HG03175 (cell line): ENCODE measurements around the gene RYR2.

Experiments used
- ATAC-seq: cut with Tn5 transposase; IDR thresholded peaks from one replicate; pipeline ENCODE4 v1.9.1; 2021; ENCODE audit warnings: mild to moderate bottlenecking, moderate library complexity; ENCODE audit not compliant: unreplicated experiment

Gene RYR2

GRCh38 chr1:237416924-237417655, 375.1 kb downstream of the RYR2 start:
- no peak for ATAC-seq

- ATAC-seq: no peak
These were observed 386.8 kb downstream of the RYR2 start for GRCh38 chr1:237428809-237429208.

DNA sequence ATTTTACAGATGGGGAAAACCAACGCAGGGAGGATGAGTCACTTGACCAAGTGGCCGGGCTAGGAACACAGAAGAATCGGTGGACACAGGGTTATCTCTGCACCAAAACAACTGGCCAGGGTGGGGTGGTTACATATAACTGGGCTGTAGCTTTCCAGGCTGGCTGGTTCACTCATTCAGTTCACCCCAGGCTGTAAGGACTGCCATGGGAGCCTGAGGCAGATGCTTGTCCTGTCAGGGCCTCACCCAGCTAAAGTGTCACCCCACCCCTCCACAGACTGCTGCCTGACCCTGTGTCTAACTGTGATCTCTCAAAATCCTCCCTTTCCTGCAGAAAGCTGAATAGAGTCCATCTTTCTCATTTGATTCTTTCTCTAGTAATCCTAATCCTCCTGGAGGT, 387.3 kb downstream of the RYR2 start:
- no peak for ATAC-seq

DNA sequence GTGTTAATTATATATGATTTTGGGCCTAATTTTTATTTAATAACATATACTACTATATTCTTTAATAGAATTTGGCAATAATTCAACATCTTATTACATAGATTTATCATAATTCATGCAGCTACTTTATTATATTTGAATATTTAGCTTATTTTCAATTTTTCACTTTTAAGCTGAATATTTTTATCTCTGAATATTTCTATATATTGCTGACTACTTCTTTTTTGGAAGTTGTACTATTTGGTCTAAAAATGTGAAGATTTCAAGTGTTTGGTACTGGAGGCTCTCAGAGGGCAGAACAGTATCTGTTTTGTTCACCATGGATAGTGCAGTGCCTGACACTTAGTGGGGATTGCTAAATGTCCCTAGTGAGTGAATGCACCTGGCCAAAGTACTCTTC, 389.5 kb downstream of the RYR2 start:
- no peak for ATAC-seq

DNA sequence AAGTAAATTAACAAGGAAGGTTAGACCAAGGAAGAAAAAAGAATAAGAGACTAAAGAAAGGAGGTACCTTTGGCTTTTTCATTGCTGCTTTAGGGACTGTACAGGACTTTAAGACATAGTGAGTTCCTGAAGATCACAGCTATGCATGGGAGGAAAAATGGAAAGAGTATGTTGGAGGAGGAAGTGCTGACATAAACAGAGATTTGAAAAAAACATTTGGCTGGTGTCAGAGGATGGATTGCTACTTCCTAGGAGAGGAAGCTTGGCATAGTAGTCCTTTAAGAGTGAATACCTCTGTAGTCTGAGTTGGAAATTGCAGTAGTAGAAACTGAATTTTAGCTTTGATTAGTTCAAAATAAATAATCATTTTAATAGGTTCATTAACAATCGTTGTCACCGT, 398.4 kb downstream of the RYR2 start:
- no peak for ATAC-seq

- ATAC-seq: peak; percentile 60
These were observed 402.3 kb downstream of the RYR2 start for GRCh38 chr1:237444120-237444790.

- ATAC-seq: no peak
These were observed 406.1 kb downstream of the RYR2 start for GRCh38 chr1:237448042-237448441.

GRCh38 chr1:237457573-237457972, 415.6 kb downstream of the RYR2 start:
- no peak for ATAC-seq

GRCh38 chr1:237467320-237467719, 425.3 kb downstream of the RYR2 start:
- ATAC-seq: no peak

GRCh38 chr1:237470712-237471338, 428.8 kb downstream of the RYR2 start:
- ATAC-seq: no peak

DNA sequence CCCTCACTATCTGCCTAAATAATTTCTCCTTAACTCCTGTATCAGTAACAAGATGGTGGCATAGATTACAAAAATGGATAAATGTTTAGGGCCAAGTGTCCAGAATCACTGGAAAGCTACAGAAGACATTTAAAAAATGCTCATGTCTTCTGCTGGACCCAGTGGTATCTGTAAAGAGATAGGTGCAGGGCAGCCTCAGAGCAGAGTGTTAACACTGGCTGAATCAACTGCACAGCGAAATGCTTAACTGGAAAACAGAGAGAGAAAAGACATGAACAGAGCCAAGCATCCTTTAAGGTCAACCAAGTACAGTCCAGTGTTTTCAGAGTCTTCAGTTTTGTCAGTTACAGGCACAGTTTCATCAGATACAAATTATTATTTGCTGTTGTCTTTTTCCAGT, 429.4 kb downstream of the RYR2 start:
- ATAC-seq: no peak

DNA sequence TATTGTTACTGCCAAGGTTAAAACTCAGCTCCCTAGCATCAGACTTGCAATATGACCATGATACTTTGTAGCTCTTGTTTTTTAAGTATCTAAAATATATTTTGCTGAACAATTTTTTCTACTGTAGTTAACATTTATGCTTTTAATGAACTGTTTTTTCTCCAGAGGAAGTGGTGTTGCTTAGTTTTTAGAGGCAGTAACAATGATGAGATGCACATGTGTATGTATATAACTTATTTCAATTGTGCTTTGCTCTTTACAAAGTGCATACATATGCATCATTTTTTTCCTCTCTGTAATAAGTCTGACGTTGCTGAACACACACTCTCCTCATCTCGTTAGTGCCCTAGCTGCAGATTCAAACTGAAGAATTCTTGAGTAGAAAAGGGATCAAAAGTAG, 430.0 kb downstream of the RYR2 start:
- ATAC-seq: no peak

DNA sequence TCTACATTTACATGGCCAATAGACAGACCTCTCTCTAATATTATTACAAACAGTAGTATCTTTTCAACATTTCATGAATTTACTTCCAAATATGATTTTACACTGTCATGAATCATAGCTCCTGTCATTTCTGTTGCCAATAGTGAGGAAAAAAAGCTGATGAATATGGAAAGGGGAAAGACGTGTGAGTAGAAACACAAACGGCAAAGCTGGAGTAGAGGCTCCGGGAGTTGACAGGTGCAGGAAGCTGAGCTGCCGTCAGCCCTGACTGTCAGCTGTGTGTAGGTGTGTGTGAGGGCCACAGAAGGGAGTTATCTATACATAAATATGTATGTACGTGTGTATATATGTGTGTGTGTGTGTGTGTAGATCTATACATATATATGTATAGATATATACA, 431.9 kb downstream of the RYR2 start:
- no peak for ATAC-seq

DNA sequence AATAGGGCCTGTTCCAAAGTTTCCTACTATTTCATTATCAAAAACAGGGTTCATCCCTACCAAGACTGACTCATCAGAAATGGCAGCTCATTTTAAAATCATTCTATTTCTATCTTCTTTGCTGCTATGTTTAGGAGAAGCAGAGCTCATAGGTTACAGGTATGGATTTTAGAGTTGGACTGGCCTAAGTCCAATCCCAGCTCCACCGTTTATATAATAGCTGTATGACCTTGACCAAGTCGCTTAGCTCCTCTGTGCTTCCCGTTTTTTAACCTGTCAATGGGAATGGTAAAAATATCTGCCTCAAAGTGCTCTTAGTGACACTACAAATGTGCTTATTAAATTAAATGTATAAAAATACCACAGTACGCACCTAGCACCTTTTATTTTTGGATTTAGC, 436.1 kb downstream of the RYR2 start:
- no peak for ATAC-seq

- ATAC-seq: no peak
These were observed 436.9 kb downstream of the RYR2 start for GRCh38 chr1:237478842-237479241.

DNA sequence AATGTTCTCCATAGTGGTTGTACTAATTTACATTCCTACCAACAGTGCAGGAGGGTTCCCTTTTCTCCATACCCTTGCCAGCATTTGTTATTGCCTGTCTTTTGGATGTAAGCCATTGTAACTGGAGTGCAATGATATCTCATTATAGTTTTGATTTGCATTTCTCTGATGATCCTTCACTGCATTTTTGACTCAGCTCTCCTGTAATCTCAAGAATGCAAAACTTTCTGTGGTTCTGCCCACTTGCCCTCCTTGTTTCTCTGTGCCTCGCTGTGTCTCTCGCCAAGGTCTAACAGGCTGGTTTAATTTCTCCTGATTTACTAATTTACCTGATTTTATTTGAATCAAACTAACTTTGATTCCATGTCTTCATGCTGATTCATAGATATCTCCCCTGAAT, 440.8 kb downstream of the RYR2 start:
- no peak for ATAC-seq

GRCh38 chr1:237492359-237492758, 450.4 kb downstream of the RYR2 start:
- ATAC-seq: no peak

DNA sequence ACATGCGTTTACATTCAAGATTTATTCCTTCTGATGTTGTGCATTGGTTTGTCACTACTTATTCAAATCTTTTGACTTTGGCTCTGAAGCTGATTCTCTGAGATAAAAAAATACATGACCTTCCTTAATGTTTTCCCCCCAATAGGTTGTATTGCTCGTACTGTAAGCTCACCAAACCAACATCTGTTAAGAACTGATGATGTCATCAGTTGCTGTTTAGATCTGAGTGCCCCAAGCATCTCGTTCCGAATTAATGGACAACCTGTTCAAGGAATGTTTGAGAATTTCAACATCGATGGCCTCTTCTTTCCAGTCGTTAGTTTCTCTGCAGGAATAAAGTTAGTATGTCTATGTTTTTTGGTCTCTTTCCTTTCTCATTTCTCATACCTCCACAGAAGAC, 458.6 kb downstream of the RYR2 start:
- no peak for ATAC-seq

DNA sequence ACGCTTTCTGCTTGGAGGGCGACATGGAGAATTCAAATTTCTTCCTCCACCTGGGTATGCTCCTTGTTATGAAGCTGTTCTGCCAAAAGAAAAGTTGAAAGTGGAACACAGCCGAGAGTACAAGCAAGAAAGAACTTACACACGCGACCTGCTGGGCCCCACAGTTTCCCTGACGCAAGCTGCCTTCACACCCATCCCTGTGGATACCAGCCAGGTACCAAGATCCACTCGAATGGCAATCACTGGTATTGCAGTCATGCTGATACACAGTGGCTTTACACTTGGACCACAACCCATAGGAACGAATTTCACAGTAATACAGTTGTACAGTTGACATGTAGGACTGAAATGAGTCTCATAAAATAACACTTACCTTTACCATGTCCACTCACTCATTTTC, 461.3 kb downstream of the RYR2 start:
- no peak for ATAC-seq

- peak; percentile 92 for ATAC-seq
These were observed 465.0 kb downstream of the RYR2 start for GRCh38 chr1:237507005-237507404.

DNA sequence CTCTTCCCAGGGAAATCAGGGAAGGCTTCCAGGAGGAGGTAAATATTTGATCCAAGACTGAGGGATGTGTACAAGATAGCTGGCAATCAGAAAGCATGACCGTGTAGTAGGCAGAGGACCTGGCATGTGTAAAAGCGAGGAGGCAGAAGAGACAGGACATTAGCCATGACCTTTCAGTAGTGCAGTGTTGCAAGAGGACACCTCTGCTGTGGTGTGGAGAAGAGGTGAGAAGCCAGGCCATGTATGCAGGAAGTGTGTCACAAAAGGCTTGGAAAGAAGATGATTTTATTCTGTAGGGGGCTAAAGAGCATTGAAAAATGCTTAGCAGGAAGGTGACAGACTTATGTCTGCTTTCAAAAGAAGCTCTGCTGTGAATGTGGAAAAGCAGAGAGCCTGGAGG, 467.8 kb downstream of the RYR2 start:
- no peak for ATAC-seq

GRCh38 chr1:237525102-237525501, 483.1 kb downstream of the RYR2 start:
- ATAC-seq: no peak
